ENCODE results near the gene GAREM2.
"Not testable (repeated sequence)": the region's sequence is repeated elsewhere in the genome, so short reads cannot be mapped to it uniquely, and the experiment has no call there.

GAREM2 gene

DNA sequence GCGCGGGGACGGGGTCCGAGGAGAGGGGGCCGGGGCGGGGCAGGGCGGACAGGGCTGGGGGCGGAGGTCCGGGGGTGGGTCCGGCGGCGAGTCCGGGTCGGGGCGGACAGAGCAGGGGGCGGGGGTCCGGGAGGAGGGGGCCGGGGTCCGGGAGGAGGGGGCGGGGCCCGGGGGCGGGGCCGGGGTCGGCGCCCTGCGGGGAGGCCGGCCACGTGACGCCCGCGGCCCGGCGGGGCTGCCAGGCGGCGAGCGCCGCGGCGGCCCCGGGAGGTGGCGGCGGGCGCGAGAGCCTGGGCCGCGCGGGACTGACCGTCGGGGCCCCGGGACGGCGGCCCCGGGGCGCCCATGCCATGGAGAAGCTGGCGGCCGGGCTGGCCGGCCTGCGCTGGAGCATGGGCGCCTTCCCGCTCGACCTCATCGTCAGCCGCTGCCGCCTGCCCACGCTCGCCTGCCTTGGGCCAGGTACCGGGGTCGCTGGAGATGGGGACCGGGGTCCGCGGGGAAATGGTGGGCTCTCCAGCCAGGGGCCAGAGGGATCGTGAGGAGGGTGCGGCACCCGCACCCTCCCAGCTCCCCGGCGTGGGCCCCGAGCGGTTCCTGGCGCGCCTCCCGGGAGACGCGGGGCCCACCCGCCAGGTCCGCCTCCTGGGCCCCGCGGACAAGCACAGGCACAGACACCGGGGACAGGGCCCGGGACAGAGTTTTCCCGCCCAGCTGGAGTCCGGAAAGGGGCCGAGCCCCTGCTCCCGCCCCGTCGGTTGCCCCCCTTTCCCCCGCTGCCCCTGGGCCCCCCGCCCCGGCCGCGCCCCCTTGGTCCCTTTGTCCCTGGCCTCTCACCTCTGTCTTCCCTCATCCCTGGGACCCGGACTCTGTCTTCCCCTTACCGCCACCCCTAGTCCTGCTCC lies at the start of gene GAREM2:
Gene GAREM2 (plus strand): TSS at position 218 of the 905 bp plus-strand sequence. CDS start 133 bp downstream, at position 351.
- no peak for DNase-seq

DNA sequence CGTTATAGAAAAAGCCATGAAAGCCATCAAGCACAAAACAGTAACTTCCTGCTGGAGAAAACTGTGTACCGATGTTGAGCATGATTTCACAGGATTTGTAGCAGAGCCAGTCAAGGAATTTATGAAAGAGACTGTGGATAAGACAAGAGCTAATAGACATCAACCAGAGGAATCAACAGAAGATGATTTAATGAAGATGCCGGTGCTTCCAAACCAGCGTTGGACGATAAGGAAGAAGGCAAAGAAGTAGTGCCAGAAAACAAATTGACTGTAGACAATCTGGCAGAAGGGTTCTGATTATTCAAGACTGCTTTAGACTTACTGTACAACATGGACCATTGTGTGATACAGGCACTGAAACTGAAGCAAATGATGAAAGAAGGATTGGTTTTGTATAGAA lies 49.5 kb upstream of the GAREM2 start:
- DNase-seq: no peak

- DNase-seq: no peak
Measured at GRCh38 chr2:26126074-26126473, 46.8 kb upstream of the GAREM2 start.

GRCh38 chr2:26128176-26128575 lies 44.7 kb upstream of the GAREM2 start:
- DNase-seq: no peak

- no peak for DNase-seq
Measured at GRCh38 chr2:26130763-26131162, 42.1 kb upstream of the GAREM2 start.

GRCh38 chr2:26136451-26136850 lies 36.4 kb upstream of the GAREM2 start:
- DNase-seq: no peak

- no peak for DNase-seq
Measured at GRCh38 chr2:26139269-26140183, 33.4 kb upstream of the GAREM2 start.

GRCh38 chr2:26141145-26141769 lies 31.6 kb upstream of the GAREM2 start:
- DNase-seq: no peak

GRCh38 chr2:26144031-26144430 lies 28.9 kb upstream of the GAREM2 start:
- no peak for DNase-seq

DNA sequence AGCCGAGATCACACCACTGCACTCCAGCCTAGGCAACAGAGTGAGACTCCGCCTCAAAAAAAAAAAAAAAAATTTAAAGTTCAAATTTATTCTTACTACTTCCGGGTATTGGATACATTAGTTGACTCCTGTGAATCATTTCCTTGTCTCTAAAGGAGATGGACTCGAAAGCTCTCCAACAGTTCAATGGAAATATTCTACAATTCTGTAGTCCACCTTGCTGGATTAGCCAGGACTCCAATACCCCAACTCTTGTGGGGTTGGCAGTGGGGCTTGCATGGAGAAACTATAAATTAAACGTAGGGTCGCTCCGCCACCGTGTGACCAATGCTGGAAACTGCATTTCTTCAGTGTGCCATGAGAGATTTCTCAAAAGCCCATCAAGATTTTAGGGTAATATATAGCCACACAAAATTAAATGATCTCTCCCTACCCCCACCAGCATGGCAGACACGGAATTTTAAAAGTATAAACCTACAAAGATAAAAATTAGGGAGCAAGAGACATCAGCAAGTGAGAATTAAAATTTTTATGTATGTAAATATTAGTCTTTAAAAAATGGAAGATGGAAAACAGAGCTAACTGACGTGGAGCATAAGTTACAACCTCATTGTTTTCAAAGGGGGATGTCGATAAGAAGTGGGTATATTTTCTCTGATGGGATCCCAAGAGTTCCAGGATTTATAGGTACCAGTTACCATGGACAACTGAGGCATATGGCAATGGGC lies 27.8 kb upstream of the GAREM2 start:
- DNase-seq: peak; percentile 63 to 68

DNA sequence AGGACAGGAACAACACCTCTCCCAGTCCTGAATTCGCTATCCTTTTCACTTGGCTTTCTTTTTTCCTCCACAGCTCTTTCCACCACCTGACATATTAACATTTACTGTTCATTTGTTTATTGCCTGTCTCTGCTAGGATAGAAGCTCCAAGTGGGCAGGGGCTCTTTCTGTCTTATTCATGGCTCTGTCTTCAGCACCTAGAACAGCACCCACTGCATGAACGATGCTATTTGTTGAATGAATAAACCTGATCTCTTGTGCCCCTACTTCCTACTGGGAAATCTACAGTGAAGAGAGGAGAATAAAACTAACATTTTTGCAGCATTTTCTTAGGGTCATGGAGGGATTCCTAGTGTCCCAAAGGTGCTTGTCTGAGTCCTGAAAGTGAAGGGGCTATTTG lies 24.4 kb upstream of the GAREM2 start:
- no peak for DNase-seq

GRCh38 chr2:26150243-26150642 lies 22.6 kb upstream of the GAREM2 start:
- DNase-seq: no peak

- DNase-seq: no peak
Measured at GRCh38 chr2:26157580-26157979, 15.3 kb upstream of the GAREM2 start.

GRCh38 chr2:26161926-26162325 lies 11.0 kb upstream of the GAREM2 start:
- DNase-seq: no peak

DNA sequence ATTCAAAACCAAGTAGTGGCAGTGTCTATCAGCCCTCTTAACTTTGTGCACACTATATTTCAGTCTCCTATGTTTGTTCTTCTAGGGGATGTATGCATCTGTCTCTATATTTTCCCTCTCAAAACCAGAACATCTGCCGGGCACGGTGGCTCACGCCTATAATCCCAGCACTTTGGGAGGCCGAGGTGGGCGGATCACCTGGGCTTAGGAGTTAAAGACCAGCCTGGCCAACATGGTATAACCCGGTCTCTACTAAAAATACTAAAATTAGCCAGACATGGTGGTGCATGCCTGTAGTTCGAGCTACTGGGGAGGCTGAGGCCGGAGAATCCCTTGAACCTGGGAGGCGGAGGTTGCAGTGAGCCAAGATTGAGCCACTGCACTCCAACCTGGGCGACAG lies 9.9 kb upstream of the GAREM2 start:
- no peak for DNase-seq

DNA sequence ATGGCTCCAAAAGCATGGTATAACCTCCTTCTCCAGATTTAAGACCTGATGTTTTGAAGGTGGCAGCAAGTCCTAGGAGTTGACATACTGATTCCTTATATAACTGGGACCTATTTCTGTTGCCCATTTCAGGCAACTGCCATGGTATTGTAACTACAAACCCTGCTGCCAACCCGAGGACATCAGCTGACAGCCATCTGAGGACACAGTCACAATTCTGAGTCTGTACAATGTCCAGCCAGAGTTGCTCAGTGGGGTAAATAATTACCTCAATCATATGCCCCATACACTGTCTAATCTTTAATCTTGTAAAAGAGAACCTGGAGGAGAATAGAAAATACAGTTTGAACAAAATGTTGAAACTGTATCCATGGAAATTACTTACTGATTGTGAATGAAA lies 8.7 kb upstream of the GAREM2 start:
- DNase-seq: no peak

GRCh38 chr2:26164641-26165211 lies 8.2 kb upstream of the GAREM2 start:
- no peak for DNase-seq

GRCh38 chr2:26165403-26165802 lies 7.5 kb upstream of the GAREM2 start:
- DNase-seq: no peak

- DNase-seq: not testable (repeated sequence)
Measured at GRCh38 chr2:26166541-26166940, 6.3 kb upstream of the GAREM2 start.

DNA sequence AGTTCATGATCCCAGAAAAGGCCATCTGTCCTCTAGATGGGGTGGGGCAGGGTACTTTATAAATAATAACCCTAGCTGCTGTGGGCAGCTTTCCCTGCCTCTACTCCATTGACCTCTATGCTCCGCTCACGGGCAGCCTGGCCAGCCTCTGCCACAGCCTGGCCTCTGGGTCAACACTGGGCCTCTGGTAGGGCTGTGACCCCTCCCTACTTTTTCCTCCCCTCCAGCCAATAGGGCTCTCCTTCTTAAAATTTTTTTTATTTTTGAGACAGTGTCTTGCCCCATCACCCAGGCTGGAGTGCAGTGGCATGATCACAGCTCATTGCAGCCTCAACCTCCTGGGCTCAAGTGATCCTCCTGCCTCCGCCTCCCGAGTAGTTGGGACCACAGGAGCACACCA lies 4.1 kb upstream of the GAREM2 start:
- DNase-seq: no peak

DNA sequence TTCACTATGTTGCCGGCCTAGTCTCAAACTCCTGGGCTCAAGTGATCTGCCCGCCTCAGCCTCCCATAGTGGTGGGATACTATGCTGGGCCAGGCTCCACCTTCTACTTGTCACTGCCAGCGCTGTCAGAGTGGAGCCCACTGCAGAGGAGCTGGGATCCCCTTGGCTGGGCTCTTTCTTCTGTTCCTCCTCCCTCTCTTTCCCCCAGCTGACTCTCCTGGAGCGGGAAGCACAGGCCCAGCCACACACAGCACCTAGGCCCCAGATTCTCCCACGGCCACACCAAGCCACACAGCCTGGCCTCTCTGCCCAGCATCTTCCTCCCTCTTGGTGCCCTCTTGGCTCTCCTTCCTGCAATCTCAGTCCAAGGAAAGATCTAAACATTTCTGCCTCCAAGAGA lies 3.7 kb upstream of the GAREM2 start:
- no peak for DNase-seq

Data from CD4-positive, alpha-beta T cell treated with Interleukin-4 for 1 hour (primary cell).